Small intestine (tissue), 7 donors: Measurements from ENCODE around the gene LRTM2. TPM values are rescaled to one million over a fixed set of nuclear protein-coding genes. Genes with fewer than 3 reads are reported as not detected.
"Not testable (repeated sequence)": the region's sequence is repeated elsewhere in the genome, so short reads cannot be mapped to it uniquely, and the experiment has no call there.

ENCODE experiments used
- DNase-seq, 2 donors: peaks; one replicate each; pipeline versions ENCODE4 v3.0.0 to v3.0.0-alpha.2; 2013
- FAIRE-seq: peaks from 2 replicates; lab custom pipeline; 2012; peaks lifted over from hg19 to GRCh38; lab: Jason Lieb, UNC
- H3K27ac ChIP-seq, 3 donors: one replicate each; pipeline ENCODE4 v1.5.1; 2013; ENCODE audit warnings: low read length in 2 of 3, mild to moderate bottlenecking in 2 of 3, control low read depth in 1 of 3, inconsistent platforms in 1 of 3, low read depth in 1 of 3, moderate library complexity in 1 of 3
- H3K27me3 ChIP-seq, 3 donors: one replicate each; pipeline ENCODE4 v1.6.1; 2013; ENCODE audit warnings: low read length in 3 of 3, inconsistent platforms in 1 of 3; ENCODE audit not compliant: control insufficient read depth in 3 of 3, insufficient read depth in 3 of 3
- H3K36me3 ChIP-seq, 3 donors: one replicate each; pipeline ENCODE4 v1.6.1; 2013; ENCODE audit warnings: low read length in 3 of 3, inconsistent platforms in 1 of 3, low read depth in 1 of 3, mild to moderate bottlenecking in 1 of 3, moderate library complexity in 1 of 3; ENCODE audit not compliant: control insufficient read depth in 3 of 3, insufficient read depth in 2 of 3
- H3K4me1 ChIP-seq, 3 donors: one replicate each; pipeline ENCODE4 v1.6.1; 2013; ENCODE audit warnings: low read length in 2 of 3, inconsistent platforms in 1 of 3, low read depth in 1 of 3, mild to moderate bottlenecking in 1 of 3, moderate library complexity in 1 of 3; ENCODE audit not compliant: control insufficient read depth in 3 of 3, insufficient read depth in 2 of 3
- H3K4me3 ChIP-seq, 3 donors: one replicate each; pipeline ENCODE4 v1.5.1; 2013; ENCODE audit warnings: low read length in 3 of 3, control low read depth in 1 of 3, inconsistent platforms in 1 of 3, low read depth in 1 of 3, mild to moderate bottlenecking in 1 of 3, moderate library complexity in 1 of 3
- H3K9me3 ChIP-seq, 2 donors: one replicate each; pipeline ENCODE4 v1.6.1; 2013; ENCODE audit warnings: low read depth in 1 of 2, low read length in 1 of 2; ENCODE audit not compliant: control insufficient read depth in 2 of 2, insufficient read depth in 1 of 2
- WGBS, 3 donors: extraction: QIAGEN DNeasy Blood & Tissue Kit; methylation state at CpG; one replicate each; pipeline ENCODE4 v1.1.7; 2013; 5-methylcytosine and 5-hydroxymethylcytosine counted together
- polyA plus RNA-seq, 4 donors: library from polyadenylated mRNA; stranded (reverse) in 3 of 4; unstranded in 1 of 4; fragments of 200-250 nt in 3 of 4; fragments of 120-200 nt in 1 of 4; gene quantifications; one replicate each; pipeline versions ENCODE4 v1.2.1 to v1.2.3, GENCODE V29; 2013
- donor health status: healthy with polysubstance abuse.
- donor health status: control.
- donor health status: control.
- donor health status: Bipolar disorder and iron deficiency.
- donor health status: healthy.

LRTM2 gene
- polyA plus RNA-seq, 4 donors = 0.03 TPM; not detected in 2

- Histone ChIP-seq H3K4me3 (no peak overlapping the region), H3K36me3 (no peaks in the 10 kb centered on the region), H3K9me3 (no peaks in the 10 kb centered on the region), H3K27ac (peak overlapping the region in 1 of 3 donors; percentile 47), H3K4me1 (peaks cover 0 to 9% (median 0%) of the 10 kb centered on the region in 3 donors), H3K27me3 (no peaks in the 10 kb centered on the region)
- WGBS, 3 donors = 66 to 70% (median 68%) methylated on average over 17 of the region's 17 CpGs
- peak; percentile 44 to 50 for DNase-seq
- no peak for FAIRE-seq
Measured at GRCh38 chr12:1812650-1813302, 7.6 kb upstream of the LRTM2 start.

GRCh38 chr12:1814266-1814665 is 6.1 kb upstream of the LRTM2 start:
- H3K36me3 ChIP-seq = no peaks in the 10 kb centered on the region
- no peak for DNase-seq
- H3K4me3 ChIP-seq = no peak overlapping the region
- WGBS, 3 donors = 62 to 75% (median 68%) methylated on average over 8 of the region's 8 CpGs
- no peak overlapping the region for H3K27ac ChIP-seq
- H3K27me3 ChIP-seq = peaks cover 0 to 4% (median 0%) of the 10 kb centered on the region in 3 donors
- FAIRE-seq = no peak
- peaks cover 0 to 9% (median 0%) of the 10 kb centered on the region in 3 donors for H3K4me1 ChIP-seq
- H3K9me3 ChIP-seq = no peaks in the 10 kb centered on the region

GRCh38 chr12:1815108-1815507 is 5.3 kb upstream of the LRTM2 start:
- WGBS, 3 donors = 69 to 76% (median 71%) methylated on average over 3 of the region's 3 CpGs

GRCh38 chr12:1815814-1816729 is 4.3 kb upstream of the LRTM2 start:
- Histone ChIP-seq H3K27me3 (peaks cover 3 to 21% (median 10%) of the 10 kb centered on the region in 3 donors), H3K27ac (no peak overlapping the region), H3K36me3 (no peaks in the 10 kb centered on the region), H3K4me3 (no peak overlapping the region), H3K4me1 (peaks cover 0 to 9% (median 0%) of the 10 kb centered on the region in 3 donors), H3K9me3 (no peaks in the 10 kb centered on the region)
- FAIRE-seq (no peak), DNase-seq (peak in 1 of 2 donors; percentile 28)
- 50 to 59% (median 57%) methylated on average over 21 of the region's 21 CpGs for WGBS, 3 donors

More at GRCh38 chr12:1815108-1815507, 5.3 kb upstream of the LRTM2 start:
- Histone ChIP-seq H3K27ac (no peak overlapping the region), H3K4me3 (no peak overlapping the region), H3K4me1 (peaks cover 0 to 9% (median 0%) of the 10 kb centered on the region in 3 donors), H3K36me3 (no peaks in the 10 kb centered on the region), H3K9me3 (no peaks in the 10 kb centered on the region), H3K27me3 (peaks cover 2 to 12% (median 2%) of the 10 kb centered on the region in 3 donors)
- FAIRE-seq (no peak), DNase-seq (no peak)

GRCh38 chr12:1816730-1817348 is 3.5 kb upstream of the LRTM2 start:
- FAIRE-seq = no peak
- DNase-seq = no peak
- Histone ChIP-seq H3K36me3 (no peaks in the 10 kb centered on the region), H3K27me3 (peaks cover 3 to 29% (median 10%) of the 10 kb centered on the region in 3 donors), H3K4me1 (peaks cover 0 to 9% (median 0%) of the 10 kb centered on the region in 3 donors), H3K27ac (no peak overlapping the region), H3K4me3 (no peak overlapping the region), H3K9me3 (no peaks in the 10 kb centered on the region)
- 94 to 96% (median 95%) methylated on average over 9 of the region's 9 CpGs for WGBS, 3 donors

- not testable (repeated sequence) for H3K36me3 ChIP-seq, H3K4me1 ChIP-seq, H3K27ac ChIP-seq, H3K9me3 ChIP-seq, DNase-seq, H3K4me3 ChIP-seq, FAIRE-seq
- WGBS, 3 donors = 86 to 95% (median 90%) methylated on average over 19 to 28 of the region's 28 CpGs
- H3K27me3 ChIP-seq = peaks cover 3 to 38% (median 13%) of the 10 kb centered on the region in 3 donors
Measured at GRCh38 chr12:1817928-1818327, 2.4 kb upstream of the LRTM2 start.

GRCh38 chr12:1819050-1819449 is 1.3 kb upstream of the LRTM2 start:
- FAIRE-seq (no peak), DNase-seq (no peak)
- H3K9me3 ChIP-seq = no peaks in the 10 kb centered on the region
- H3K4me1 ChIP-seq = no peaks in the 10 kb centered on the region
- H3K27me3 ChIP-seq = peaks cover 3 to 40% (median 15%) of the 10 kb centered on the region in 3 donors
- no peak overlapping the region for H3K27ac ChIP-seq
- no peaks in the 10 kb centered on the region for H3K36me3 ChIP-seq
- 67 to 68% (median 68%) methylated on average over 8 to 9 of the region's 9 CpGs for whole genome bisulfite sequencing, 3 donors
- no peak overlapping the region for H3K4me3 ChIP-seq

GRCh38 chr12:1819571-1819970 is 794 bp upstream of the LRTM2 start:
- DNase-seq (no peak), FAIRE-seq (no peak)
- H3K27ac ChIP-seq = no peak overlapping the region
- no peaks in the 10 kb centered on the region for H3K4me1 ChIP-seq
- no peaks in the 10 kb centered on the region for H3K36me3 ChIP-seq
- H3K9me3 ChIP-seq = no peaks in the 10 kb centered on the region
- peaks cover 3 to 40% (median 15%) of the 10 kb centered on the region in 3 donors for H3K27me3 ChIP-seq
- WGBS, 3 donors = 51 to 53% (median 53%) methylated on average over 6 of the region's 6 CpGs
- no peak overlapping the region for H3K4me3 ChIP-seq
